Measurements from ENCODE around the gene LPCAT4. TPM values are rescaled to one million over a fixed set of nuclear protein-coding genes. Genes with fewer than 3 reads are reported as not detected.

The LPCAT4 gene
- total and polyA plus RNA-seq, 9 of the 15 experiments (the other 6 are each of a cell fraction or from before 2014, with no cell fraction given): 7.3 to 34.3 (median 14.4) TPM

DNA sequence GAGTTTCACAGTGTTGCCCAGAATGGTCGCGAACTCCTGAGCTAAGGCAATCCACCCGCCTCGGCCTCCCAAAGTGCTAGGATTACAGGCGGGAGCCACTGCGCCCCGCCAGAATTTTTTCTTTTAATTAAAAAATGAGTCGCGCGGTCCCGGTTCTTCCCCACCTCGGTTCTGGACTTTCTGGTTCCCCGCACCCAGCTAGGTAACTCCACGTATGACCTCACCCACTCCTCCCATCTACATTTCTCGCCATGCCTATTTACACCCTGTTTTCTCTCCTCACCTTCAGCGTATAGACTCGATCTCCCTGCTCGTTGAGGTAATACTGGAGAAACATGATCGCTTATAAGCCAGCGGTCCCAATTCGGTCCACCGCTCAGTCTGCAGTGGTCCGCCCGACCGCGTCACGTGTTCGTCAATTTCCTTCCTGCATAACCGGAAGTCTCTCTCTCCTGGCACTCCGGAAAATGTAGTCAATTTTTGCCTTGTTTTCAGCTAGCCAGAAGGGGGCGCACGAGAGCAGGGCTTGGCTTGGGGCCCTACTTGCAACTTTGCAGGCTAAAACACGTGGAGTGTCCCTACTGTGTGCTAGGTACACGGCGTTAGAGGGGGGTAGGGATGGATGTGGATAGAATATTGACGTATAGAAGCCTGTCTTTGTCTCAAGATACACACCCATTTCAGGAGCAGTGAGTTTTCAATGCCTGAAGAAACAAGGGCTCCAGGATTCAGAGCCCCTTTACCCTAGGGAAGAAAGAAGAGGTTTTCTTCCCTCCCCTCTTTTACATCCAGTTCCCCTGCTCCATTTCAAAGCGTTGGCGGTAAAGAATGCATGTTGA lies 24.0 kb downstream of the LPCAT4 start, which contains the start of the genes NOP10 and NUTM1 (continued):
- 0 out of 2 replicates have a peak, but pooled peaks have one; percentile 13 for TF ChIP-seq ZNF24 (IDR thresholded peaks at IDR 0.05)
- no peak for TF ChIP-seq CSDE1 (IDR thresholded peaks at IDR 0.05)
- no peak for TF ChIP-seq RHOXF2B (CRISPR knock-in tag; conservative IDR thresholded peaks at IDR 0.05)
- peak; percentile 32 for TF ChIP-seq HNRNPLL (IDR thresholded peaks at IDR 0.05; ENCODE audit: low read depth, low read length, poor library complexity, severe bottlenecking)
- TF ChIP-seq, protein P1, sequence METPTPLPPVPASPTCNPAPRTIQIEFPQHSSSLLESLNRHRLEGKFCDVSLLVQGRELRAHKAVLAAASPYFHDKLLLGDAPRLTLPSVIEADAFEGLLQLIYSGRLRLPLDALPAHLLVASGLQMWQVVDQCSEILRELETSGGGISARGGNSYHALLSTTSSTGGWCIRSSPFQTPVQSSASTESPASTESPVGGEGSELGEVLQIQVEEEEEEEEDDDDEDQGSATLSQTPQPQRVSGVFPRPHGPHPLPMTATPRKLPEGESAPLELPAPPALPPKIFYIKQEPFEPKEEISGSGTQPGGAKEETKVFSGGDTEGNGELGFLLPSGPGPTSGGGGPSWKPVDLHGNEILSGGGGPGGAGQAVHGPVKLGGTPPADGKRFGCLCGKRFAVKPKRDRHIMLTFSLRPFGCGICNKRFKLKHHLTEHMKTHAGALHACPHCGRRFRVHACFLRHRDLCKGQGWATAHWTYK (CRISPR knock-in tag; IDR thresholded peaks at IDR 0.05): no peak
- TF ChIP-seq CTBP1 (IDR thresholded peaks at IDR 0.05; ENCODE audit: borderline replicate concordance): peak; percentile 79; the same call in 1 of the 2 replicates
- no peak for TF ChIP-seq FOSL1 (tag; conservative IDR thresholded peaks at IDR 0.05)
- TF ChIP-seq GATAD2B (IDR thresholded peaks at IDR 0.05; ENCODE audit: borderline replicate concordance): peak; percentile 78
- no peak for TF ChIP-seq EGR1 (conservative IDR thresholded peaks at IDR 0.05)
- no peak for TF ChIP-seq POLR3A (IDR thresholded peaks at IDR 0.05; ENCODE audit: borderline replicate concordance, extremely low read depth, insufficient read depth, insufficient read length)
- TF ChIP-seq HCFC1 (IDR thresholded peaks at IDR 0.05; ENCODE audit: low read depth, low read length): peak; percentile 62
- TF ChIP-seq, protein P2, sequence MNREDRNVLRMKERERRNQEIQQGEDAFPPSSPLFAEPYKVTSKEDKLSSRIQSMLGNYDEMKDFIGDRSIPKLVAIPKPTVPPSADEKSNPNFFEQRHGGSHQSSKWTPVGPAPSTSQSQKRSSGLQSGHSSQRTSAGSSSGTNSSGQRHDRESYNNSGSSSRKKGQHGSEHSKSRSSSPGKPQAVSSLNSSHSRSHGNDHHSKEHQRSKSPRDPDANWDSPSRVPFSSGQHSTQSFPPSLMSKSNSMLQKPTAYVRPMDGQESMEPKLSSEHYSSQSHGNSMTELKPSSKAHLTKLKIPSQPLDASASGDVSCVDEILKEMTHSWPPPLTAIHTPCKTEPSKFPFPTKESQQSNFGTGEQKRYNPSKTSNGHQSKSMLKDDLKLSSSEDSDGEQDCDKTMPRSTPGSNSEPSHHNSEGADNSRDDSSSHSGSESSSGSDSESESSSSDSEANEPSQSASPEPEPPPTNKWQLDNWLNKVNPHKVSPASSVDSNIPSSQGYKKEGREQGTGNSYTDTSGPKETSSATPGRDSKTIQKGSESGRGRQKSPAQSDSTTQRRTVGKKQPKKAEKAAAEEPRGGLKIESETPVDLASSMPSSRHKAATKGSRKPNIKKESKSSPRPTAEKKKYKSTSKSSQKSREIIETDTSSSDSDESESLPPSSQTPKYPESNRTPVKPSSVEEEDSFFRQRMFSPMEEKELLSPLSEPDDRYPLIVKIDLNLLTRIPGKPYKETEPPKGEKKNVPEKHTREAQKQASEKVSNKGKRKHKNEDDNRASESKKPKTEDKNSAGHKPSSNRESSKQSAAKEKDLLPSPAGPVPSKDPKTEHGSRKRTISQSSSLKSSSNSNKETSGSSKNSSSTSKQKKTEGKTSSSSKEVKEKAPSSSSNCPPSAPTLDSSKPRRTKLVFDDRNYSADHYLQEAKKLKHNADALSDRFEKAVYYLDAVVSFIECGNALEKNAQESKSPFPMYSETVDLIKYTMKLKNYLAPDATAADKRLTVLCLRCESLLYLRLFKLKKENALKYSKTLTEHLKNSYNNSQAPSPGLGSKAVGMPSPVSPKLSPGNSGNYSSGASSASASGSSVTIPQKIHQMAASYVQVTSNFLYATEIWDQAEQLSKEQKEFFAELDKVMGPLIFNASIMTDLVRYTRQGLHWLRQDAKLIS (CRISPR knock-in tag; IDR thresholded peaks at IDR 0.05): 0 out of 2 replicates have a peak, but pooled peaks have one; percentile 20
- peak; percentile 79; the same call in 1 of the 2 replicates for TF ChIP-seq JUN (IDR thresholded peaks at IDR 0.05; ENCODE audit: borderline replicate concordance, low read depth, low read length)
- TF ChIP-seq JUN (CRISPR knock-in tag; IDR thresholded peaks at IDR 0.05; ENCODE audit: borderline replicate concordance): peak; percentile 58; the same call in 1 of the 2 replicates
- TF ChIP-seq RB1 (IDR thresholded peaks at IDR 0.05; ENCODE audit: low read depth): peak; percentile 86
- TF ChIP-seq ZNF347 (CRISPR knock-in tag; IDR thresholded peaks at IDR 0.05; ENCODE audit: low read depth): no peak
- TF ChIP-seq, protein P3, sequence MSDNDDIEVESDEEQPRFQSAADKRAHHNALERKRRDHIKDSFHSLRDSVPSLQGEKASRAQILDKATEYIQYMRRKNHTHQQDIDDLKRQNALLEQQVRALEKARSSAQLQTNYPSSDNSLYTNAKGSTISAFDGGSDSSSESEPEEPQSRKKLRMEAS (CRISPR knock-in tag; IDR thresholded peaks at IDR 0.05): peak; percentile 98
- TF ChIP-seq, protein P4, sequence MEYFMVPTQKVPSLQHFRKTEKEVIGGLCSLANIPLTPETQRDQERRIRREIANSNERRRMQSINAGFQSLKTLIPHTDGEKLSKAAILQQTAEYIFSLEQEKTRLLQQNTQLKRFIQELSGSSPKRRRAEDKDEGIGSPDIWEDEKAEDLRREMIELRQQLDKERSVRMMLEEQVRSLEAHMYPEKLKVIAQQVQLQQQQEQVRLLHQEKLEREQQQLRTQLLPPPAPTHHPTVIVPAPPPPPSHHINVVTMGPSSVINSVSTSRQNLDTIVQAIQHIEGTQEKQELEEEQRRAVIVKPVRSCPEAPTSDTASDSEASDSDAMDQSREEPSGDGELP (CRISPR knock-in tag; IDR thresholded peaks at IDR 0.05; ENCODE audit: borderline replicate concordance): no peak; the same call in none of the 2 replicates
- no peak for TF ChIP-seq HOXB6 (CRISPR knock-in tag; IDR thresholded peaks at IDR 0.05; ENCODE audit: borderline replicate concordance)
- no peak for TF ChIP-seq HNRNPL (IDR thresholded peaks at IDR 0.05; ENCODE audit: low read depth, low read length)
- no peak for TF ChIP-seq ZNF41 (CRISPR knock-in tag; conservative IDR thresholded peaks at IDR 0.05)

Measured in K562 (cell line).